Lung (tissue), 12 donors: ENCODE measurements around the gene ZFYVE28. TPM values are rescaled to one million over a fixed set of nuclear protein-coding genes. Genes with fewer than 3 reads are reported as not detected.

Experiments
- ATAC-seq: fragments of 200-7000 bp; cut with Tn5 transposase; one replicate; pipeline ENCODE4 v1.9.1; 2020; ENCODE audit warnings: moderate number of reproducible peaks; ENCODE audit not compliant: insufficient read depth, low FRiP score
- DNase-seq, 3 donors: peaks; one replicate each; pipeline ENCODE4 v3.0.0-alpha.2; 2013 to 2017
- H3K27ac ChIP-seq, 2 donors: one replicate each; pipeline ENCODE4 v1.5.1; 2013; ENCODE audit warnings: mild to moderate bottlenecking in 2 of 2, moderate library complexity in 2 of 2, control low read depth in 1 of 2, inconsistent platforms in 1 of 2, low read depth in 1 of 2, low read length in 1 of 2
- H3K27me3 ChIP-seq, 3 donors: one replicate each; pipeline ENCODE4 v1.5.1; 2013; ENCODE audit warnings: low read length in 2 of 3; ENCODE audit not compliant: control insufficient read depth in 3 of 3, insufficient read depth in 3 of 3
- H3K36me3 ChIP-seq, 4 donors: one replicate each; pipeline ENCODE4 v1.5.1; 2013; ENCODE audit warnings: low read length in 4 of 4, mild to moderate bottlenecking in 1 of 4, moderate library complexity in 1 of 4; ENCODE audit not compliant: control insufficient read depth in 4 of 4, insufficient read depth in 4 of 4
- H3K4me1 ChIP-seq, 5 donors: one replicate each; pipeline ENCODE4 v1.5.1; 2013; ENCODE audit warnings: low read length in 5 of 5, mild to moderate bottlenecking in 2 of 5, moderate library complexity in 1 of 5; ENCODE audit not compliant: control insufficient read depth in 5 of 5, insufficient read depth in 5 of 5
- H3K4me3 ChIP-seq: one replicate; pipeline ENCODE4 v1.5.1; 2013; ENCODE audit warnings: mild to moderate bottlenecking, control low read depth, moderate library complexity
- H3K9ac ChIP-seq, 2 donors: one replicate each; pipeline ENCODE4 v1.5.1; 2013; ENCODE audit warnings: low read length in 2 of 2, control low read depth in 1 of 2; ENCODE audit not compliant: insufficient read depth in 1 of 2
- H3K9me3 ChIP-seq, 4 donors: one replicate each; pipeline ENCODE4 v1.5.1; 2013; ENCODE audit warnings: low read length in 3 of 4, mild to moderate bottlenecking in 1 of 4, moderate library complexity in 1 of 4; ENCODE audit not compliant: control insufficient read depth in 4 of 4, insufficient read depth in 3 of 4
- CTCF ChIP-seq: IDR thresholded peaks from 2 replicates; pipeline ENCODE4 v1.5.1; 2012; ENCODE audit warnings: mild to moderate bottlenecking; ENCODE audit errors: control extremely low read depth, extremely low read depth
- WGBS, 2 donors: extraction: QIAGEN DNeasy Blood & Tissue Kit; methylation state at CpG; one replicate each; pipeline ENCODE4 v1.1.7; 2013; 5-methylcytosine and 5-hydroxymethylcytosine counted together
- polyA plus RNA-seq, 2 donors: library from polyadenylated mRNA; stranded (reverse); fragments of 200-250 nt; gene quantifications; one replicate each; pipeline ENCODE4 v1.2.1, GENCODE V29; 2013
- total RNA-seq, 2 donors: library from RNA; depleted of rRNA in 1 of 2; stranded (reverse); fragments of >200 nt in 1 of 2; gene quantifications; one replicate each; pipeline ENCODE4 v1.2.1, GENCODE V29; 2014 to 2021
- donor health status: control.
- donor health status: control.
- donor health status: Bipolar disorder and iron deficiency.
- donor health status: healthy.
- donor health status: DM: yes; HTN: yes; CAD: no.

Gene ZFYVE28
- total and polyA plus RNA-seq, 4 donors: 6.8 to 10.3 (median 7.6) TPM

DNA sequence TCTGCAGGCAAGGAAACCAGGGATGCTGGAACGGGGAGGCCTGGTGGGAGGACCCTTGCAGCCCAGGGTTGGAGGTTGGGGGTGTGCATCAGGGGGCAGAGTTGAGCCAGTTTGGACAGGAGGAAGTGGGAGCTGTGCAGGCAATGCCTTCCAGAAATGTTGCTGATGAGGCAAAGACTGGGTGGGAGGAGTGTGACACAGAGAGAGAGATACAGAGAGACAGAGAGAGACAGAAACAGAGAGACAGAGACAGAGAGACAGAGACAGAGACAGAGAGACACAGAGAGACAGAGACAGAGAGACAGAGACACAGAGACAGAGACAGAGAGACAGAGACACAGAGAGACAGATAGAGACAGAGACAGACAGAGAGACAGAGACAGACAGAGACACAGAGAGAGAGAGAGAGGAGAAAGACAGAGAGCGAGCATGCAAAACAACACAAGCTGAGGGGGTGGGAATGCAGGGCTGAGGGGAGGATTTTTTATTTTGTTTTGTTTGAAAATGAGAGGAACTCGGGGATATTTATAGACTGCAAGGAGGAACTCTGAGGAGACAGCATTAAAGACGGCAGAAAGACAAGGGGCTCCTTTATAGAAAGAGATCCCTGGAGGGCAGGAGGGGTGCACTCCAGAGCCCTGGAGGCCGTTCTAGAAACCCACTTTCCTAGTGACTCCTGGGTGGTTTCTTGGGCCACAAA, 174.6 kb downstream of the ZFYVE28 start:
- no peak overlapping the region for H3K4me3 ChIP-seq
- H3K27ac ChIP-seq: peak overlapping the region in 1 of 2 donors; percentile 37
- H3K27me3 ChIP-seq: no peaks in the 10 kb centered on the region
- H3K9me3 ChIP-seq: no peaks in the 10 kb centered on the region
- no peak overlapping the region for H3K9ac ChIP-seq
- ATAC-seq (no peak), DNase-seq (peak; percentile 70 to 83 (median 76))
- H3K4me1 ChIP-seq: peaks cover 5 to 34% (median 11%) of the 10 kb centered on the region in 5 donors
- peaks cover 0 to 18% (median 6%) of the 10 kb centered on the region in 4 donors for H3K36me3 ChIP-seq
- peak; percentile 16 for TF ChIP-seq CTCF
- 19 to 31% methylated on average over 5 of the region's 5 CpGs for WGBS, 2 donors

DNA sequence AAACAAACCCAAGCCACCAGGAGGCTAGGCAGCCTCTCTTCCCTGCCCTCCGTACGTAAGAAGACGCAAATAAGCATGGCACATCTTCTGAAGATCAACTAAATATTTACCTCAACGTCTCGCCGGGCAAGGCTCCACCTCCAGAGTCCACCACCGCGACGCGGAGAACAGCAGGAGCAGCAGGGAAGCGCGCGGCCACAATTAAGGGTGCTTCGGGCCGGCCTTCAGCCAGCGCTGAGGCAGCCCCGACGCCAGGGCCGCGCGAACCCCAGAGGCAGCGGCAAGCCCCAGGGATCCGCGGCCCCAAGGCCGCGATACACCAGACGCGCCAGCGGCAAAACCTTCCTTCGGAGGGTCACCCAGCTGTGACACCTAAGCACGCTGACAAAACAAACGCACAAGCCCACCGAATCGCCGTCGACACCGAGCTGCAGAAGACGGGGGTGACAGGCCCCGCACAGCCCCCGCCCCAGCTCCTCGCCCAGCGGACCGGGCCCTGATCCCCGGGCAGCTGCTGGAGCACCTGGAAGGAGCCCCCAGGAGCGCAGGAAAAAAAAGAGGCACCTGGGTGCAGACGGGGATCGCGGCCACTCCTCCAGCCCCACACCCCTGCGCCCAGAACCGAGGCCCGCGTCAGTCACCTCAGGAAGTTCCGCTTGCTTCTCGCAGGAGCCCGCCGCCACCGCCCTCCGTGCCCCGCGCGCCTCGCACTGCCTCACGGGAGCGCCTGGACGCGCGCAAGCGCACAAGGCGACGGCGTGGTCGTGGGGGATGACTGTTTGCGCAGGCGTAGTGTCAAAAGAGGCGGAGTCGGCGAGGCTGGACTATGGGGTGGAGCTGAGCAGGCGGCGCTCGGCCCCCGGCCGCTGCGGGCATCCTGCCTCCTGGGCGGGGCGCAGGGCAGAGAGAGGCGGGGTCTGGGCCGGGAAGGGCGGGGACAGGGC, 176.8 kb downstream of the ZFYVE28 start, which contains the start of the genes HAUS3 and POLN:
HAUS3 (minus strand) TSS at position 712 of the 944 bp plus-strand sequence. CDS start 1,175 bp downstream, outside the sequence.
POLN (minus strand) TSS at position 712 of the 944 bp plus-strand sequence. CDS start 12,890 bp downstream, outside the sequence.
- ATAC-seq: peak; percentile 99
- no peak for TF ChIP-seq CTCF
- H3K4me1 ChIP-seq: peaks cover 5 to 37% (median 11%) of the 10 kb centered on the region in 5 donors

DNA sequence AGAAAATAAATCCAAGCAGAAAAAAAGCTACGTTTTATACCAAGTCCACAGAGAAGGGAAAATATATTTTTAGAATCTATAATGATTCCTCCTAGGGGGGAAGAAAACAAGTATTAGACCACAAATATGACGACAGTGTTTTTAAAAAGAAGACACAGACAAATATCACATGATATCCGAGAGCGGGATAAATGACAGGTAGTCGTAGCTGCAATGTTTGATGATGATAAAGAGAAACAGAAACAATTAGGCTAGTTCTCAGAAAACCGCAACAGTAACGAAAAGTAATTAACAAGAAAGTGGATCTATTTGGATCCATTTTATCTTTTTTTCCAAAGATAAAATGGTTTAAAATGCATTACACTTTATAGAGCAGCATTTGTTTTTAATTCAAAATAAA, 177.4 kb downstream of the ZFYVE28 start:
- DNase-seq (no peak), ATAC-seq (no peak)
- Histone ChIP-seq H3K27me3 (no peaks in the 10 kb centered on the region), H3K36me3 (peaks cover 0 to 6% (median 3%) of the 10 kb centered on the region in 4 donors), H3K4me1 (peaks cover 5 to 37% (median 11%) of the 10 kb centered on the region in 5 donors), H3K9me3 (no peaks in the 10 kb centered on the region), H3K4me3 (peak overlapping the region; percentile 83), H3K9ac (peak overlapping the region; percentile 47 to 90), H3K27ac (no peak overlapping the region)
- 4% methylated on average over 7 of the region's 7 CpGs for WGBS, 2 donors
- no peak for TF ChIP-seq CTCF

More for the DNA sequence above, 176.8 kb downstream of the ZFYVE28 start, which contains the start of the genes HAUS3 and POLN:
- Histone ChIP-seq H3K27ac (peak within 1 kb of the TSS; percentile 17 to 84), H3K27me3 (no peaks in the 10 kb centered on the region), H3K36me3 (peaks cover 0 to 6% (median 3%) of the 10 kb centered on the region in 4 donors), H3K4me3 (peak within 1 kb of the TSS; percentile 83), H3K9me3 (no peaks in the 10 kb centered on the region), H3K9ac (peak within 1 kb of the TSS; percentile 47 to 90)
- WGBS, 2 donors: 0 to 1% methylated on average over 82 to 88 of the region's 88 CpGs
- DNase-seq: peak; percentile 98 to 99 (median 99)
